ES-I3 (cell line): ENCODE measurements around the gene CLIP2.
"Not testable (repeated sequence)": the region's sequence is repeated elsewhere in the genome, so short reads cannot be mapped to it uniquely, and the experiment has no call there.

ENCODE experiments used
- H3K36me3 ChIP-seq: 2 replicates; pipeline ENCODE4 v1.6.1; 2013; ENCODE audit warnings: mild to moderate bottlenecking, low read length, control low read depth, moderate library complexity; ENCODE audit not compliant: insufficient read depth
- H3K4me1 ChIP-seq: 2 replicates; pipeline ENCODE4 v1.6.1; 2013; ENCODE audit warnings: mild to moderate bottlenecking, control low read depth, low read length; ENCODE audit not compliant: insufficient read depth
- H3K9ac ChIP-seq: 2 replicates; pipeline ENCODE4 v1.6.1; 2013; ENCODE audit warnings: low read depth, mild to moderate bottlenecking, low read length, moderate library complexity
- H3K9me3 ChIP-seq: 2 replicates; pipeline ENCODE4 v1.6.1; 2013; ENCODE audit warnings: mild to moderate bottlenecking, low read length, moderate library complexity; ENCODE audit not compliant: control insufficient read depth, insufficient read depth

The CLIP2 gene

GRCh38 chr7:74320645-74321221 is 31.5 kb downstream of the CLIP2 start:
- H3K36me3 ChIP-seq, result peaks cover 4% of the 10 kb centered on the region
- H3K9me3 ChIP-seq, result no peaks in the 10 kb centered on the region
- no peak overlapping the region for H3K9ac ChIP-seq
- no peaks in the 10 kb centered on the region; the same call in 1 of the 2 replicates for H3K4me1 ChIP-seq

- H3K36me3 ChIP-seq, H3K4me1 ChIP-seq, H3K9me3 ChIP-seq, H3K9ac ChIP-seq: not testable (repeated sequence)
Measured at GRCh38 chr7:74322892-74323291, 33.7 kb downstream of the CLIP2 start.

GRCh38 chr7:74324531-74325209 is 35.5 kb downstream of the CLIP2 start:
- Histone ChIP-seq H3K4me1 (no peaks in the 10 kb centered on the region; the same call in 1 of the 2 replicates), H3K9me3 (no peaks in the 10 kb centered on the region), H3K36me3 (peaks cover 4% of the 10 kb centered on the region), H3K9ac (no peak overlapping the region)

- Histone ChIP-seq H3K4me1 (no peaks in the 10 kb centered on the region; the same call in 1 of the 2 replicates), H3K9me3 (no peaks in the 10 kb centered on the region), H3K36me3 (peaks cover 4% of the 10 kb centered on the region), H3K9ac (no peak overlapping the region)
Measured at GRCh38 chr7:74325210-74325565, 36.0 kb downstream of the CLIP2 start.

- no peaks in the 10 kb centered on the region for H3K4me1 ChIP-seq
- no peaks in the 10 kb centered on the region for H3K9me3 ChIP-seq
- H3K9ac ChIP-seq, result no peak overlapping the region
- H3K36me3 ChIP-seq, result no peaks in the 10 kb centered on the region; the same call in none of the 2 replicates
Measured at GRCh38 chr7:74329225-74329624, 40.0 kb downstream of the CLIP2 start.

GRCh38 chr7:74332373-74333176 is 43.4 kb downstream of the CLIP2 start:
- Histone ChIP-seq H3K4me1 (no peaks in the 10 kb centered on the region), H3K9ac (no peak overlapping the region), H3K9me3 (no peaks in the 10 kb centered on the region), H3K36me3 (no peaks in the 10 kb centered on the region; the same call in none of the 2 replicates)

- H3K4me1 ChIP-seq, result no peaks in the 10 kb centered on the region
- H3K9ac ChIP-seq, result no peak overlapping the region
- no peaks in the 10 kb centered on the region for H3K9me3 ChIP-seq
- no peaks in the 10 kb centered on the region; the same call in none of the 2 replicates for H3K36me3 ChIP-seq
Measured at GRCh38 chr7:74334030-74334429, 44.8 kb downstream of the CLIP2 start.

GRCh38 chr7:74337926-74338325 is 48.7 kb downstream of the CLIP2 start:
- Histone ChIP-seq H3K4me1 (no peaks in the 10 kb centered on the region), H3K9ac (no peak overlapping the region)

GRCh38 chr7:74338366-74339108 is 49.3 kb downstream of the CLIP2 start:
- H3K9me3 ChIP-seq, result no peaks in the 10 kb centered on the region
- H3K9ac ChIP-seq, result no peak overlapping the region
- H3K4me1 ChIP-seq, result no peaks in the 10 kb centered on the region
- no peaks in the 10 kb centered on the region; the same call in 1 of the 2 replicates for H3K36me3 ChIP-seq

More at GRCh38 chr7:74337926-74338325, 48.7 kb downstream of the CLIP2 start:
- no peaks in the 10 kb centered on the region for H3K9me3 ChIP-seq
- H3K36me3 ChIP-seq, result no peaks in the 10 kb centered on the region; the same call in 1 of the 2 replicates

- not testable (repeated sequence) for H3K36me3 ChIP-seq, H3K9ac ChIP-seq, H3K4me1 ChIP-seq, H3K9me3 ChIP-seq
Measured at GRCh38 chr7:74339648-74340047, 50.4 kb downstream of the CLIP2 start.

- Histone ChIP-seq H3K36me3 (no peaks in the 10 kb centered on the region; the same call in 1 of the 2 replicates), H3K9me3 (no peaks in the 10 kb centered on the region), H3K4me1 (no peaks in the 10 kb centered on the region), H3K9ac (no peak overlapping the region)
Measured at GRCh38 chr7:74343281-74344131, 54.3 kb downstream of the CLIP2 start.

- no peaks in the 10 kb centered on the region; the same call in 1 of the 2 replicates for H3K36me3 ChIP-seq
Measured at GRCh38 chr7:74344132-74344496, 54.9 kb downstream of the CLIP2 start.

GRCh38 chr7:74344786-74345185 is 55.6 kb downstream of the CLIP2 start:
- H3K36me3 ChIP-seq, result no peaks in the 10 kb centered on the region; the same call in 1 of the 2 replicates
- H3K9ac ChIP-seq, result no peak overlapping the region
- H3K4me1 ChIP-seq, result no peaks in the 10 kb centered on the region
- no peaks in the 10 kb centered on the region for H3K9me3 ChIP-seq

More at GRCh38 chr7:74344132-74344496, 54.9 kb downstream of the CLIP2 start:
- Histone ChIP-seq H3K9me3 (no peaks in the 10 kb centered on the region), H3K9ac (no peak overlapping the region), H3K4me1 (no peaks in the 10 kb centered on the region)
